WTC11 (cell line): ENCODE data around the gene SRSF11. TPM values are rescaled to one million over a fixed set of nuclear protein-coding genes. Genes with fewer than 3 reads are reported as not detected.

Experiments used
- ATAC-seq: fragments of 200-7000 bp; cut with Tn5 transposase; 2 replicates; pipeline ENCODE4 v1.10.0; 2021; ENCODE audit warnings: mild to moderate bottlenecking, moderate library complexity
- CTCF ChIA-PET: fragments of 300-600 bp; sonication (Branson Sonifier 250); formaldehyde crosslinking; loops from one replicate; lab custom pipeline; 2021; ENCODE audit warnings: antibody characterized with exemption; lab: Charles Lee
- POLR2A ChIA-PET: fragments of 350-600 bp; sonication (Branson Sonifier 250); formaldehyde crosslinking; loops from one replicate; lab custom pipeline; 2021; ENCODE audit warnings: antibody characterized with exemption; lab: Charles Lee
- DNase-seq: peaks from one replicate; pipeline ENCODE4 v3.0.0; 2021; ENCODE audit warnings: low spot score
- H3K27ac Mint-ChIP-seq: 2 replicates; pipeline ENCODE4 v1.8.0; 2021; ENCODE audit warnings: mixed read lengths
- H3K27me3 Mint-ChIP-seq: 2 replicates; pipeline ENCODE4 v1.8.0; 2021; ENCODE audit warnings: low read depth, mild to moderate bottlenecking, moderate library complexity, mixed read lengths
- H3K36me3 Mint-ChIP-seq: 2 replicates; pipeline ENCODE4 v1.8.0; 2021; ENCODE audit warnings: mixed read lengths
- H3K4me1 Mint-ChIP-seq: 2 replicates; pipeline ENCODE4 v1.8.0; 2022; ENCODE audit warnings: mixed read lengths
- H3K4me3 Mint-ChIP-seq: 2 replicates; pipeline ENCODE4 v1.8.0; 2021; ENCODE audit warnings: mild to moderate bottlenecking, moderate library complexity, mixed read lengths
- H3K9me3 Mint-ChIP-seq: 2 replicates; pipeline ENCODE4 v1.8.0; 2021; ENCODE audit warnings: mixed read lengths
- CBFB ChIP-seq: sonication (generic); formaldehyde crosslinking; IDR thresholded peaks from 2 replicates; pipeline ENCODE4 v1.8.1; 2022; ENCODE audit warnings: mild to moderate bottlenecking, low read depth, missing genetic modification reagents
- ESRRA ChIP-seq: sonication (generic); formaldehyde crosslinking; IDR thresholded peaks from 2 replicates; pipeline ENCODE4 v1.8.1; 2022; ENCODE audit warnings: mild to moderate bottlenecking, missing genetic modification reagents, borderline replicate concordance
- TCF7 ChIP-seq: sonication (generic); formaldehyde crosslinking; IDR thresholded peaks from 2 replicates; pipeline ENCODE4 v1.8.0; 2022; ENCODE audit warnings: mild to moderate bottlenecking, low read depth, missing genetic modification reagents, moderate library complexity
- ZNF512 ChIP-seq: sonication (generic); formaldehyde crosslinking; IDR thresholded peaks from 2 replicates; pipeline ENCODE4 v1.8.1; 2022; ENCODE audit warnings: missing genetic modification reagents, borderline replicate concordance
- total RNA-seq: library from RNA; stranded (reverse); gene quantifications from 3 replicates; pipeline ENCODE4 v1.2.3, GENCODE V29; 2021
- TF ChIP-seq, protein P1 (sequence below): sonication (generic); formaldehyde crosslinking; IDR thresholded peaks from 2 replicates; pipeline ENCODE4 v1.8.0; 2023; ENCODE audit warnings: missing genetic modification reagents, mild to moderate bottlenecking, borderline replicate concordance
- TF ChIP-seq, protein P2 (sequence below): sonication (generic); formaldehyde crosslinking; IDR thresholded peaks from 2 replicates; pipeline ENCODE4 v1.8.0; 2022; ENCODE audit warnings: missing genetic modification reagents
- TF ChIP-seq, protein P3 (sequence below): fragments of 250-450 bp; sonication (Bioruptor Pico); IDR thresholded peaks from 2 replicates; pipeline ENCODE4 v1.9.0; 2021; ENCODE audit warnings: mild to moderate bottlenecking, borderline replicate concordance
- TF ChIP-seq, protein P4 (sequence below): sonication (generic); formaldehyde crosslinking; IDR thresholded peaks from 2 replicates; pipeline ENCODE4 v1.8.0; 2022; ENCODE audit warnings: mild to moderate bottlenecking, missing genetic modification reagents

The SRSF11 gene
- total RNA-seq, 1 experiment from 2014 or later, result 193 TPM

- Mint-ChIP-seq H3K27me3 (no peaks in the 10 kb centered on the region), H3K4me1 (peaks cover 42% of the 10 kb centered on the region), H3K27ac (peak overlapping the region; percentile 69; the same call in 1 of the 2 replicates), H3K4me3 (no peak overlapping the region), H3K36me3 (peaks cover 46% of the 10 kb centered on the region), H3K9me3 (no peaks in the 10 kb centered on the region)
- DNase-seq (no peak), ATAC-seq (no peak)
- ChIA-PET POLR2A (no interaction called here), CTCF (no interaction called here)
- no peak for TF ChIP-seq ZNF512 (CRISPR knock-in tag)
Observed at GRCh38 chr1:70224954-70225353, 3.8 kb downstream of the SRSF11 start.

- Mint-ChIP-seq H3K4me3 (no peak overlapping the region), H3K27me3 (no peaks in the 10 kb centered on the region), H3K27ac (no peak overlapping the region; the same call in 1 of the 2 replicates), H3K9me3 (no peaks in the 10 kb centered on the region), H3K4me1 (peaks cover 34% of the 10 kb centered on the region), H3K36me3 (peaks cover 63% of the 10 kb centered on the region)
- DNase-seq (no peak), ATAC-seq (no peak)
- ChIA-PET CTCF (no interaction called here), POLR2A (no interaction called here)
- TF ChIP-seq, protein P1, sequence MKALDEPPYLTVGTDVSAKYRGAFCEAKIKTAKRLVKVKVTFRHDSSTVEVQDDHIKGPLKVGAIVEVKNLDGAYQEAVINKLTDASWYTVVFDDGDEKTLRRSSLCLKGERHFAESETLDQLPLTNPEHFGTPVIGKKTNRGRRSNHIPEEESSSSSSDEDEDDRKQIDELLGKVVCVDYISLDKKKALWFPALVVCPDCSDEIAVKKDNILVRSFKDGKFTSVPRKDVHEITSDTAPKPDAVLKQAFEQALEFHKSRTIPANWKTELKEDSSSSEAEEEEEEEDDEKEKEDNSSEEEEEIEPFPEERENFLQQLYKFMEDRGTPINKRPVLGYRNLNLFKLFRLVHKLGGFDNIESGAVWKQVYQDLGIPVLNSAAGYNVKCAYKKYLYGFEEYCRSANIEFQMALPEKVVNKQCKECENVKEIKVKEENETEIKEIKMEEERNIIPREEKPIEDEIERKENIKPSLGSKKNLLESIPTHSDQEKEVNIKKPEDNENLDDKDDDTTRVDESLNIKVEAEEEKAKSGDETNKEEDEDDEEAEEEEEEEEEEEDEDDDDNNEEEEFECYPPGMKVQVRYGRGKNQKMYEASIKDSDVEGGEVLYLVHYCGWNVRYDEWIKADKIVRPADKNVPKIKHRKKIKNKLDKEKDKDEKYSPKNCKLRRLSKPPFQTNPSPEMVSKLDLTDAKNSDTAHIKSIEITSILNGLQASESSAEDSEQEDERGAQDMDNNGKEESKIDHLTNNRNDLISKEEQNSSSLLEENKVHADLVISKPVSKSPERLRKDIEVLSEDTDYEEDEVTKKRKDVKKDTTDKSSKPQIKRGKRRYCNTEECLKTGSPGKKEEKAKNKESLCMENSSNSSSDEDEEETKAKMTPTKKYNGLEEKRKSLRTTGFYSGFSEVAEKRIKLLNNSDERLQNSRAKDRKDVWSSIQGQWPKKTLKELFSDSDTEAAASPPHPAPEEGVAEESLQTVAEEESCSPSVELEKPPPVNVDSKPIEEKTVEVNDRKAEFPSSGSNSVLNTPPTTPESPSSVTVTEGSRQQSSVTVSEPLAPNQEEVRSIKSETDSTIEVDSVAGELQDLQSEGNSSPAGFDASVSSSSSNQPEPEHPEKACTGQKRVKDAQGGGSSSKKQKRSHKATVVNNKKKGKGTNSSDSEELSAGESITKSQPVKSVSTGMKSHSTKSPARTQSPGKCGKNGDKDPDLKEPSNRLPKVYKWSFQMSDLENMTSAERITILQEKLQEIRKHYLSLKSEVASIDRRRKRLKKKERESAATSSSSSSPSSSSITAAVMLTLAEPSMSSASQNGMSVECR, result no peak
- TF ChIP-seq, protein P2, sequence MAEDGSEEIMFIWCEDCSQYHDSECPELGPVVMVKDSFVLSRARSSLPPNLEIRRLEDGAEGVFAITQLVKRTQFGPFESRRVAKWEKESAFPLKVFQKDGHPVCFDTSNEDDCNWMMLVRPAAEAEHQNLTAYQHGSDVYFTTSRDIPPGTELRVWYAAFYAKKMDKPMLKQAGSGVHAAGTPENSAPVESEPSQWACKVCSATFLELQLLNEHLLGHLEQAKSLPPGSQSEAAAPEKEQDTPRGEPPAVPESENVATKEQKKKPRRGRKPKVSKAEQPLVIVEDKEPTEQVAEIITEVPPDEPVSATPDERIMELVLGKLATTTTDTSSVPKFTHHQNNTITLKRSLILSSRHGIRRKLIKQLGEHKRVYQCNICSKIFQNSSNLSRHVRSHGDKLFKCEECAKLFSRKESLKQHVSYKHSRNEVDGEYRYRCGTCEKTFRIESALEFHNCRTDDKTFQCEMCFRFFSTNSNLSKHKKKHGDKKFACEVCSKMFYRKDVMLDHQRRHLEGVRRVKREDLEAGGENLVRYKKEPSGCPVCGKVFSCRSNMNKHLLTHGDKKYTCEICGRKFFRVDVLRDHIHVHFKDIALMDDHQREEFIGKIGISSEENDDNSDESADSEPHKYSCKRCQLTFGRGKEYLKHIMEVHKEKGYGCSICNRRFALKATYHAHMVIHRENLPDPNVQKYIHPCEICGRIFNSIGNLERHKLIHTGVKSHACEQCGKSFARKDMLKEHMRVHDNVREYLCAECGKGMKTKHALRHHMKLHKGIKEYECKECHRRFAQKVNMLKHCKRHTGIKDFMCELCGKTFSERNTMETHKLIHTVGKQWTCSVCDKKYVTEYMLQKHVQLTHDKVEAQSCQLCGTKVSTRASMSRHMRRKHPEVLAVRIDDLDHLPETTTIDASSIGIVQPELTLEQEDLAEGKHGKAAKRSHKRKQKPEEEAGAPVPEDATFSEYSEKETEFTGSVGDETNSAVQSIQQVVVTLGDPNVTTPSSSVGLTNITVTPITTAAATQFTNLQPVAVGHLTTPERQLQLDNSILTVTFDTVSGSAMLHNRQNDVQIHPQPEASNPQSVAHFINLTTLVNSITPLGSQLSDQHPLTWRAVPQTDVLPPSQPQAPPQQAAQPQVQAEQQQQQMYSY (CRISPR knock-in tag), result no peak
- no peak for TF ChIP-seq TCF7 (CRISPR knock-in tag)
- TF ChIP-seq, protein P3, sequence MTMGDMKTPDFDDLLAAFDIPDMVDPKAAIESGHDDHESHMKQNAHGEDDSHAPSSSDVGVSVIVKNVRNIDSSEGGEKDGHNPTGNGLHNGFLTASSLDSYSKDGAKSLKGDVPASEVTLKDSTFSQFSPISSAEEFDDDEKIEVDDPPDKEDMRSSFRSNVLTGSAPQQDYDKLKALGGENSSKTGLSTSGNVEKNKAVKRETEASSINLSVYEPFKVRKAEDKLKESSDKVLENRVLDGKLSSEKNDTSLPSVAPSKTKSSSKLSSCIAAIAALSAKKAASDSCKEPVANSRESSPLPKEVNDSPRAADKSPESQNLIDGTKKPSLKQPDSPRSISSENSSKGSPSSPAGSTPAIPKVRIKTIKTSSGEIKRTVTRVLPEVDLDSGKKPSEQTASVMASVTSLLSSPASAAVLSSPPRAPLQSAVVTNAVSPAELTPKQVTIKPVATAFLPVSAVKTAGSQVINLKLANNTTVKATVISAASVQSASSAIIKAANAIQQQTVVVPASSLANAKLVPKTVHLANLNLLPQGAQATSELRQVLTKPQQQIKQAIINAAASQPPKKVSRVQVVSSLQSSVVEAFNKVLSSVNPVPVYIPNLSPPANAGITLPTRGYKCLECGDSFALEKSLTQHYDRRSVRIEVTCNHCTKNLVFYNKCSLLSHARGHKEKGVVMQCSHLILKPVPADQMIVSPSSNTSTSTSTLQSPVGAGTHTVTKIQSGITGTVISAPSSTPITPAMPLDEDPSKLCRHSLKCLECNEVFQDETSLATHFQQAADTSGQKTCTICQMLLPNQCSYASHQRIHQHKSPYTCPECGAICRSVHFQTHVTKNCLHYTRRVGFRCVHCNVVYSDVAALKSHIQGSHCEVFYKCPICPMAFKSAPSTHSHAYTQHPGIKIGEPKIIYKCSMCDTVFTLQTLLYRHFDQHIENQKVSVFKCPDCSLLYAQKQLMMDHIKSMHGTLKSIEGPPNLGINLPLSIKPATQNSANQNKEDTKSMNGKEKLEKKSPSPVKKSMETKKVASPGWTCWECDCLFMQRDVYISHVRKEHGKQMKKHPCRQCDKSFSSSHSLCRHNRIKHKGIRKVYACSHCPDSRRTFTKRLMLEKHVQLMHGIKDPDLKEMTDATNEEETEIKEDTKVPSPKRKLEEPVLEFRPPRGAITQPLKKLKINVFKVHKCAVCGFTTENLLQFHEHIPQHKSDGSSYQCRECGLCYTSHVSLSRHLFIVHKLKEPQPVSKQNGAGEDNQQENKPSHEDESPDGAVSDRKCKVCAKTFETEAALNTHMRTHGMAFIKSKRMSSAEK (CRISPR knock-in tag), result no peak
- TF ChIP-seq, protein P4, sequence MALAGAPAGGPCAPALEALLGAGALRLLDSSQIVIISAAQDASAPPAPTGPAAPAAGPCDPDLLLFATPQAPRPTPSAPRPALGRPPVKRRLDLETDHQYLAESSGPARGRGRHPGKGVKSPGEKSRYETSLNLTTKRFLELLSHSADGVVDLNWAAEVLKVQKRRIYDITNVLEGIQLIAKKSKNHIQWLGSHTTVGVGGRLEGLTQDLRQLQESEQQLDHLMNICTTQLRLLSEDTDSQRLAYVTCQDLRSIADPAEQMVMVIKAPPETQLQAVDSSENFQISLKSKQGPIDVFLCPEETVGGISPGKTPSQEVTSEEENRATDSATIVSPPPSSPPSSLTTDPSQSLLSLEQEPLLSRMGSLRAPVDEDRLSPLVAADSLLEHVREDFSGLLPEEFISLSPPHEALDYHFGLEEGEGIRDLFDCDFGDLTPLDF (CRISPR knock-in tag), result no peak
- no peak for TF ChIP-seq ESRRA (CRISPR knock-in tag)
- TF ChIP-seq CBFB (CRISPR knock-in tag), result no peak
Observed at GRCh38 chr1:70227439-70227838, 6.3 kb downstream of the SRSF11 start.
